Measurements from ENCODE around the gene ZNF558. TPM values are rescaled to one million over a fixed set of nuclear protein-coding genes. Genes with fewer than 3 reads are reported as not detected.

The ZNF558 gene
- 10.8 TPM for total RNA-seq
- long read RNA-seq, partial matches to known transcripts, result 1 of 10 reads
- long read RNA-seq, other reads (novel, unspliced or antisense), result 9 of 10 reads

- intact Hi-C loops (cut with micrococcal nuclease), result no loop called here
- DNase-seq (peak; percentile 99), ATAC-seq (peak; percentile 95)
Measured at GRCh38 chr19:8832132-8833021, at the start of gene ZNF558, which contains the start of gene MBD3L1. ZNF558 (minus strand) TSS chr19:8832304; CDS start chr19:8822659, 9,645 bp downstream. MBD3L1 (plus strand) TSS chr19:8832377; CDS start chr19:8842679, 10,302 bp downstream.

- no peak for DNase-seq
- no peak for ATAC-seq
- intact Hi-C loops (cut with micrococcal nuclease), result no loop called here
Measured at GRCh38 chr19:8881512-8881911, 49.4 kb upstream of the ZNF558 start.

GRCh38 chr19:8880868-8881488, 48.9 kb upstream of the ZNF558 start:
- intact Hi-C loops (cut with micrococcal nuclease), result no loop called here
- DNase-seq, result no peak
- no peak for ATAC-seq

GRCh38 chr19:8877854-8878705, 46.0 kb upstream of the ZNF558 start:
- DNase-seq (no peak), ATAC-seq (no peak)
- intact Hi-C loops (cut with micrococcal nuclease), result no loop called here

GRCh38 chr19:8866344-8866743, 34.2 kb upstream of the ZNF558 start:
- no peak for ATAC-seq
- intact Hi-C loops (cut with micrococcal nuclease), result no loop called here
- no peak for DNase-seq

- ATAC-seq (no peak), DNase-seq (no peak)
- intact Hi-C loops (cut with micrococcal nuclease), result no loop called here
Measured at GRCh38 chr19:8858260-8858659, 26.2 kb upstream of the ZNF558 start.

GRCh38 chr19:8850488-8850887, 18.4 kb upstream of the ZNF558 start:
- DNase-seq (no peak), ATAC-seq (no peak)
- intact Hi-C loops (cut with micrococcal nuclease), result no loop called here

GRCh38 chr19:8849232-8849631, 17.1 kb upstream of the ZNF558 start:
- intact Hi-C loops (cut with micrococcal nuclease), result no loop called here
- DNase-seq, result no peak

GRCh38 chr19:8846819-8847218, 14.7 kb upstream of the ZNF558 start:
- intact Hi-C loops (cut with micrococcal nuclease), result no loop called here
- no peak for ATAC-seq
- DNase-seq, result no peak

More at GRCh38 chr19:8849232-8849631, 17.1 kb upstream of the ZNF558 start:
- ATAC-seq, result no peak

- DNase-seq, result no peak
- ATAC-seq, result no peak
- intact Hi-C loops (cut with micrococcal nuclease), result no loop called here
Measured at GRCh38 chr19:8840708-8841107, 8.6 kb upstream of the ZNF558 start.

- intact Hi-C loops (cut with micrococcal nuclease), result no loop called here
- no peak for DNase-seq
- ATAC-seq, result no peak
Measured at GRCh38 chr19:8835877-8836276, 3.8 kb upstream of the ZNF558 start.

- DNase-seq (no peak), ATAC-seq (no peak)
- intact Hi-C loops (cut with micrococcal nuclease), result no loop called here
Measured at GRCh38 chr19:8835446-8835845, 3.3 kb upstream of the ZNF558 start.

GRCh38 chr19:8831832-8832131, 322 bp downstream of the ZNF558 start:
- DNase-seq (no peak), ATAC-seq (no peak)
- intact Hi-C loops (cut with micrococcal nuclease), result no loop called here

GRCh38 chr19:8831373-8831772, 731 bp downstream of the ZNF558 start:
- DNase-seq, result no peak
- intact Hi-C loops (cut with micrococcal nuclease), result no loop called here
- ATAC-seq, result no peak

GRCh38 chr19:8827277-8827676, 4.8 kb downstream of the ZNF558 start:
- intact Hi-C loops (cut with micrococcal nuclease), result no loop called here
- no peak for ATAC-seq
- DNase-seq, result no peak

GRCh38 chr19:8826371-8826770, 5.7 kb downstream of the ZNF558 start:
- ATAC-seq (no peak), DNase-seq (no peak)
- intact Hi-C loops (cut with micrococcal nuclease), result no loop called here

- intact Hi-C loops (cut with micrococcal nuclease), result no loop called here
- ATAC-seq (no peak), DNase-seq (no peak)
Measured at GRCh38 chr19:8821748-8822241, 10.3 kb downstream of the ZNF558 start.

- ATAC-seq (no peak), DNase-seq (no peak)
- intact Hi-C loops (cut with micrococcal nuclease), result no loop called here
Measured at GRCh38 chr19:8820234-8820633, 11.9 kb downstream of the ZNF558 start.

- intact Hi-C loops (cut with micrococcal nuclease), result no loop called here
- ATAC-seq, result no peak
- no peak for DNase-seq
Measured at GRCh38 chr19:8815780-8816179, 16.3 kb downstream of the ZNF558 start.

- DNase-seq (no peak), ATAC-seq (no peak)
- intact Hi-C loops (cut with micrococcal nuclease), result no loop called here
Measured at GRCh38 chr19:8814176-8814575, 17.9 kb downstream of the ZNF558 start.

All from left ventricle myocardium superior (tissue), 1 donor.